HG03025 (cell line): ENCODE data around the gene DENND1B.

Source experiments
- ATAC-seq: cut with Tn5 transposase; IDR thresholded peaks from one replicate; pipeline ENCODE4 v1.9.1; 2021; ENCODE audit warnings: mild to moderate bottlenecking, moderate library complexity; ENCODE audit not compliant: unreplicated experiment, low FRiP score

DENND1B gene

DNA sequence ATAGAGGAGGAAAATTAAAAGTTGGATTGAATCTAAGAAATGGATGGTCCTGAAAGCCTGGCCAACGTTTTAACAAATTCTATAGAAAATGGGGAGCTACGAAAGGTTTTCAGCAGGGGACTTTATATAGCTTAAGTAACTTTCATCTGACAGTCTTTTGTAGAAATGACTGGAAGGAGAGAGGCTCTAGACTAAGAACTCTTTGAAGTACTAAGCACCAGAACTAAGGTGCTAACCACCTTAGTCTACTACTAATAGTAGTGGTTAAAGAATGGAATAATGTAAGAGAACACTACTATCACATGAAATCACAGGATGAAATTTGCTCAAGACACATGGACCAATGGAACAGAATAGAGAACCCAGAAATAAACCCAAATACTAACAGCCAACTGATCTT lies 126.1 kb downstream of the DENND1B start:
- no peak for ATAC-seq

DNA sequence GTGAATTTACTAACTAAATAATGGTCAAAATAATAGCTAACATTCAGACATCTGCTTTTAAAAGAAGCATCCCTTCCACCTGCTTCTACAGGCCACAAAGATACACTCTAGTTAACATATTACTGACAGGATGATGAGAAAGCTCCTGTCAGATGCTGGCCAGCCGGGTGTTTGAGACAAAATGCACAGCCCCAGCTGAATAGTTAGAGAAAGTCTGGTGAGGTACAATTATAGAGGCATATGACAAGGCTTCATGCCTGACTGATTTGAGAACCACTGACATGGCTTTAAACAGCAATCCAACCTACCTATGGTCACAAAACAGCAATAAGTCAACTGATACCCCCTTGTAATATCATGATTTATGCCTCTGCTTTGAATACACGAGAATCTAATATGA lies 137.0 kb downstream of the DENND1B start:
- no peak for ATAC-seq

DNA sequence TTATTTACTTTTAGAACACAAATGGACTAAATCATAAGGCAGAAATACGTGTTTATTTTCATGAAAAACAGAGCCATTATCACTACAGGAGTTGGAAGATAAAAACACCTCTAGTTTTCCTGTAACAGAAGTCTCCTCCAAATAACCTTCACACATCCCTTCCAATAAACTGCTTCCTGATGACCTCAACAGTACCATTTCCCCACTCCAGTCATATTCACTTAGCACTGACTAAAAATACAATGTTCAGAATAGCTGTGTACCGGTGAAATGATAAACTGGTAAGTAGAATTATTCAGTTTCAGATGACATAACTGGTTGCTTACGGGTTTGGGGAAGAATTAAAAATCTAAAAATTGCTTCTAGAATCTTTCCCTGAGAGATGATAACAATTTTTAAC lies 137.9 kb downstream of the DENND1B start:
- no peak for ATAC-seq

DNA sequence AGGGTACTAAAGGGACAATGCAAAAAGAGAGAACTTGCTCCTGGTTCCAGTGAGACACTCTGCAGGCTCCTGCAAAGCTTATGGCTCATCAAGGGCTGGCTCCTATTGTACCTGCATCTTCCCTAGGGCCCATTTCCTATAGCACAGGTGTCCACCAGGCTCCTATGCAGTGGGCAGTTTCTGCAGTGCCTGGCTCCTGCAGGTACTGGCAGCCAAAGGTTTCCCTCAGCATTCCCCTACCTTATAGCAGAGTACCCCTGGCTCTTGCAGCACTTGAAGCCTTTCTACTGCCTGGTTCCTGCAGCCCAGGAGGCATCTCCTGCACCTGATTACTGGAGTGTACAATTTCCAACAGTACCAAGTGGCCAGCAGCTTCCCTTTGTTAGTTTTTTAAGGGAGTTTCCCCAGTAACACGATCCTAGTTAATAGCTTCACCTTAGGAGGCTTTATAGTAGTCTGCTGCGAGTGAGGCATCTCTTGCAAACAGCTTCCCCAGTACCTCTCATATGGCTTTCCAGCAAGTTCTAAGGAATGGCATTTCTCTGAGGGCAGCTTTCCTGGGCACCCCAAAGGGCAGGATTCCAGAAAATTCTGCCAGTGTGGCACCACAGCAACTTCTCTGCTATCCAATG lies 141.7 kb downstream of the DENND1B start:
- ATAC-seq = no peak

DNA sequence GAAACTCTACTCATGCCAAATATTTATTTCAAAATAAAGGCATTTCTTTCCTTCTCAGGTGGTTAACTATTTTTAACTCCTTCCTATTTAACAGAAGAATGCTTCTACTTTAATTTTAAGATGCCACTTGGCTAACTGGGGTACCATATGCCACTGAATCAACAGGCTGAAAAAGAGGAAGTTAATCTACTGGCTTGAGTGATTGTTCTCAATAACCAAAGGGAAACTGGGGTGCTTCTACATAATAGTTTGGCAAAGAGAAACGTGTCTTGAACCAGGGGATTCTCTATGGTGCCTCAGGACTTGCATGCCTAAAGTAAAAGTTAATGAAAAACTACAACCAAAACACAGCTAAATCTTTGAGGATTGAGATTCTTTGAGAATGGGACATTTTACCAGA lies 142.6 kb downstream of the DENND1B start:
- no peak for ATAC-seq

DNA sequence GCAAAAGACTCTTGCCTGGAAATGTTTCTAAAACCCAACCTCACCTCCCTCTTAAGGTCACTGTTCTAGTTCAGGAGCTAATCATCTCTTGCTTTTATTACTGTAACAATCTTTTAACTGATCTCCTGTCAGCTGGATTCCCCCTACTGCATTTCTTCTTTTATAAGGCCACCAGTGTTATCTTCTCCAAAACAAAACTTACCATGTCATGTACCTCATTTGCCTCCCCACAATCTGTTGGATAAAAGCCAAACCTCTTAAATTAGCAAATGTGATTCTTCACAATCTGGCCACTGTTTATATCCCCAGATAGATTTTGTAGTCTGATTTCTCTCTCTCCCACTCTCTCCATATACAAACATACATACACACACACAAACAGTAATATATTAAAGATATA lies 143.3 kb downstream of the DENND1B start:
- no peak for ATAC-seq

DNA sequence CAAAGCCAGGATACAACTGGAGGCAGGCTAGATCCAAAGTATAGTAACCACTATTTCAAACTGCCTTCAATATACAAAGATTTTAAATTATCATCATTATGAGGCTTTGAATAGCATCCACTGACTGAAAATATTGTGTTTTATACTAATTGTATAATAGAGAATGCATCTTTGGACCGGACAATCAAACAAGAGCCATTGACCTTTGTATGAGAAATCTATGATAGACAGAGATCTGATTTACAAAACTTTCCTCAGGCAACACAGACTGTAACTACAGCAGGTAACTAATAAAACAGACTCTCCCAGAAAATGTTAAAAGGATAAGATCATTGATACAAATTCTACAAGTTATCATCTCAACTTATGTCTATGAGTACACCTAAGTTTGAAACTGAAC lies 152.9 kb downstream of the DENND1B start:
- ATAC-seq = no peak

DNA sequence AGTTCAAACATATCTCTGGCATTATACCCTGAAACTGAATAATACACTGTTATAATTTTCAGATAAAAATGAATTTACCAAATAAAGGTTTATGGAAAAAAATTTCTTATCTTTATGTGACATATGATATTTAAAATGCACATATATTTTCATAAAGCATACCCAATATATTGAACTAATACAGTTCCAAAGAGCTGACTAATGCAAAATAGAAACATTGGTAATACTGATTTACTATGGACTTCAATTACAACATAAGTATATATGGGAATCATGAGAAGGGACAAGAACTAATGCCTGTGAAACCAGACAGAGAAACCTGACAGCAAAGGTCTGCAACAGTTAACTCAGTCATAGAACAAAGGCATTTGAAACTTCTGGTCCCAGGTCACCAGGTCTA lies 153.5 kb downstream of the DENND1B start:
- ATAC-seq = no peak

DNA sequence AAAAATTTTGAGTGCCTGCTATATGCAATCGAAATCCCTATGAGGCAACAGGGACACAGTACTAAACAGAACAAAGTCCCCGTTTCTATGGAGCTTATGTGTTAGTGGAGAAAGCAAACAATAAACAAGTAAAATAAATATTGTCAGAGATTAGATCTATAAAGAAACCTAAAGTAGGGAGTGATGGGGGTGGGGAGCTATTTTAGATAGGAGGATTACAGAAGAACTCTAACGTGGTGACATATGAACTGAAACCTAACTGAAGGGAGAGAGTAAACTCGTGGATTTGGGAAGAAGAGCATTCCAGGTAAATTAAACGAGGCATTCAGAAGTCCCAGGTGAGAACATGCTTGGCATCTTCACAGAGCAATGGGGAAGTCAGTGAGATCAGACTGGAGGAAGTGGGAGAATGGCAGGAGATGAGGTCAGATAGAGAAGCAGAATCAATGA lies 154.5 kb downstream of the DENND1B start:
- no peak for ATAC-seq

DNA sequence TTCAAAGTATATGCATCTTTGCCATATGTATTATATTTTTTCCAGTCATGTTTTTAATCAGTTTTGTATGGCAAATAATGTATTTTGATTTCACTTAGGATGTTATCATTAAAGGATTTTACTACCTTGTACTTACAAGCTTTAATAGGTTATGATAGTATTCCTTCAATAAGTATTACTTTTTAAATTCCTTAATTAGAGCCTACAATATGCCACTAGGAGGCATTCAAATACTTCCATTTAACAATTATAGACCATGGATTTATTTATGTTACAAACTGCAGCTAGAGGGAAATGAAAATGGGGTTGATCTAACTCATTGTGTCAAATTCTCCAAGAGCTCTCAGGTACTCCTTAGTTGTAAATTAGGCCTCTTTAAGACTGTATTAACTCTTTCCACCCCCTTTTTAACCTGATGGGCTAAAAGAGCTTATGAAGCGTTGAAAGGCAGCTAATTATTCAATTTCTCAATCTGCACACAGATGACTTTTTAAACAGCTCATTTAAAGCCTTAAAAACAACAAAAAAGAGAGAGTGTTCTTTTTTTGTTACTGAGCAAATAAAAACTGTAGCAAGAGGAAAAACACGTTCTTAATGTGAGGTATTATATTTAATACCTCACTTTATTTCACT lies 156.2 kb downstream of the DENND1B start:
- no peak for ATAC-seq

DNA sequence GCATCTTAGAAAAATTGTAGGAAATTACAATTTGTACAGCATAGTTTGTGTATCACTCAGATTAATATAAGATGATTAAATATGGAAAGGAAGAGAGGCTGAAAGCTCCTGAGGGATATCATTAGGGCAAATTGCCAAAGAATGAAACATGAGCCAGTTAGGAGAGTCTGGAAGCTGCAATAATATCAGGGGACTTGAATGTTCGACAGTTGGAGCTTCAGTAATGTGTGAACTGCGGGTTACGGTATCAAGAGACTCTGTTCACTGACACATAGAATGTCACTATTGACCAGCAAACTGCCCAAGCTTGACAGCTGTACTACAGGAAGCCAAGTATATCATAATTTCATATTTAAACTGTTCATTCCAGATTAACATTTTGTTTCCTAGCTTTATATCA lies 157.2 kb downstream of the DENND1B start:
- no peak for ATAC-seq

DNA sequence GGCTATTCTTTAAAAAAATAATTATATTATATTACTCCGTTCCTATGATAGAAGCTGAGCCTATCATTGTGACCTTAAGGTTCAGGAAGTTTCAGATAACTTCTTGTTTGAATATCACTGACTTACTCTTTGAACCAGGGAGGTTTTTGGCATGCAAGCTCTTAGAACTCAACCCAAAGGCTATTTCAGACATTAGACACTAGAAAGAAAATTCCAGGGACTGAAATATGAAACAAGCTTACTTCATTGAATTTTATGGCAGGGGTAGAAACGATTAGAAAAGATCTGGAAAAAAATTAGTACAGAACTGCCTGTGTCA lies 159.6 kb downstream of the DENND1B start:
- no peak for ATAC-seq

DNA sequence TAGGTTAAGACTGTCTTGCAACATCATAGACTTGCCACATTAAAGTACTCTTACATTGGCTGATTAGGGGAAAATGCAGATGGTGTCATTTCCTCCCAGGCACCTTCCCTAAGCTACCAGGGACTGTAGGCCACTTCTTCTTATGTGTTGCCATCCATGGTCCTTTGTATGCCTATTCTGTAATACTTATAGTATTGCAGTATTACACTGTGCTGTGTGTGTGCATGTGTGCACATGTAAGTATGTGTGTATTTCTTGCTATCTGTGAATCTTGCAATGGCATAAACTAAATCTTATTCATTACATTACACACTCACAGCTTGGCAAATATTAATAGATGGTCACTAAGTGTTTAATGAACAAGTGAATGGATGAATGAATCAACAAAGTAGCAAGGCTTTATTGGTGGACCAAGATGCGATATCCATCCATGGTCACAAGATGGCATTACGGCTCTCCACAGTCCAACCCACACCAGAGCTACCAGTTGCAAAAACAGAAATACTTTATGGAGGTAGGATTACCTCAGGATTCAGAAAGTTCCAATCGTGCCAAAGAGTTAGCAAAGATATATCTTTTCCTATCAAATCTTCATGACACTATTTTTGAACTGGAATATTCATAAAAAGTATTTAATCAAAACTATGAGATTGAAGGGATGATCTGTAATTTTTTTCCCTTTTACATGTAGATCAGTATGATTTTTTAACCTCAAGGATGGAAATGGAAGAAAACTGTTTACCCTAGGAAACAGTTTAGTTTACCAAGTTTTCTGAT lies 160.2 kb downstream of the DENND1B start:
- ATAC-seq = no peak

DNA sequence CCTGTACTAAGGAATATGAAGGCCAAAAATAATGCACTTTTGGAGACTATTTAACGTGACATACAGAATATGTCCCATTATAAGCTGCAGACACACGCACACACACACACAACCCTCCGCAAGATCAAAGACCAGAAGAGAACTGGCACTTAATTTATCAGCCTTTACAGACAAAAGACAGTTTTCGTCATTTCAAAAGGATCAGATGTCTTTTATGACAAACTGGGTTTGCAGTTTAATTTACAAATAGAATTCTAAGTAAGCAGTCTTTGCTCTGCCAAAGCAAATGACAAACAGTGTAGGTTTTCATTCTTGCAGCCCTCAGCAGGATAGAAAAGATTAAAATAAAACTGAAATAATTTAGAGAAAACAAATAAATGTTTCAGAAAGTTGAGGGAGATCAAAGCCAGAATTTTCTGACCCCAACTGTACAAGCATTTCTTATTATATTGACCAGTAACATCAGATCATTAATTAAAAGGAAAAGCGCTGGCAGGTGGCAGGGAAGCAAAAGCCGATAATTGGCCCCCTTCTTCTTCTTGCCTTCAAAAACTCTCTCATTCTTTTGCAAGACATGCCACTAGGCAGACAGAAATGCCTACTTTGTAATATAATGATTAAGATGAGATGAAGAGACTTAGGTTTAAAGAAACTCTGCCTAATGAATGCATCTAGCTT lies 169.0 kb downstream of the DENND1B start:
- ATAC-seq = no peak

DNA sequence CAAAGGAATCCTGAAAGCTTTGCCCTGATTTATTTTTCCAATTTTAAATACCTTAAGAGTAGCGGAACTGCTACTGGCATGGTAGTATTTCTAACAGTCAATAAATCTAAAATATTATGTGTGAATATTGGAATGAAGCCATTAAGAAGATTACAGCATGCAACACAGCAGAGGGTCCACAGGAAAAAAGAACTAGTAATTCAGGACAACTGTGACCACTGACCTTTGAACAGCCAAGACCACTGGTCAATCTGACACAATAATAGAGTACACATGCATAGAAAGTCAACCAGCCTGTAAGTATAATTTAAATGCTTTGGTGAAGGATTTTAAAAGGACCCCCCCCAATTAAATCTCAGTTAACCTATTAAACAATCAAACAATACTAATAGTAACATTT lies 171.0 kb downstream of the DENND1B start:
- no peak for ATAC-seq

DNA sequence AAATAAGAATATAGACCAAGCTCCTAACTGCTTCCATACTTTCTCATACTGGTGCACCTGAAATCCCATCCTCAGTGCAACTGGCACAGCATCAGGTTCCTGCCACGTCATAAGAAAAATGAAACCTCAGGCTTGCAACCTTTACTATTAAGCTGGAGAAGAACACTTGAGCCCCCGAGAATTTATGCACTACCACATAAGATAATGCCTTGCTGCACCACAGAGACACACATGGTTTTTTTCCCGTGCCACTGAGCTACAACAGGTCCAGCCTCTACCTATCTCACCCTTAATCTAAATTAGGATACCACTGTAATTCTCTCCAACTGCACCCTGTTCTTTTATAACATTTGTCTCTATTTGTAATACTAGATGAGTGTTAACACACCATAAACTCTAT lies 174.5 kb downstream of the DENND1B start:
- no peak for ATAC-seq

DNA sequence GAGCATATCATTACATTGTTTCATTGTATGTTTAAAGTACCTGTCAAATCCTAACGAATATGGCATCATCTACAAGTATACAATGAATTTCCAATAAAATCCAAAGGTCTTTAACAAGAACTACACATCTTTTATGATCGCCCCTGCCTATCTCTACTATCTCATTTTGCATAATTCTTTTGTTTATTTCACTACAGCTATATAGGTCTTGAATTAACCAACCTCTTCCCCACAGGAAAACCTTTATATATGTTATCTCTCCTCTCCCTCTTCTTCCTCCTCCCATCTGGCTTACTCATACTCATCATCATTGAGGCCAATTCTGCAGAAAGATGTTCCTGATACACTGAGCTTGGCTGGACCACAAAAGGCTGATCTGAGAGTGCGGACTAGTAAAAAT lies 175.5 kb downstream of the DENND1B start:
- no peak for ATAC-seq

DNA sequence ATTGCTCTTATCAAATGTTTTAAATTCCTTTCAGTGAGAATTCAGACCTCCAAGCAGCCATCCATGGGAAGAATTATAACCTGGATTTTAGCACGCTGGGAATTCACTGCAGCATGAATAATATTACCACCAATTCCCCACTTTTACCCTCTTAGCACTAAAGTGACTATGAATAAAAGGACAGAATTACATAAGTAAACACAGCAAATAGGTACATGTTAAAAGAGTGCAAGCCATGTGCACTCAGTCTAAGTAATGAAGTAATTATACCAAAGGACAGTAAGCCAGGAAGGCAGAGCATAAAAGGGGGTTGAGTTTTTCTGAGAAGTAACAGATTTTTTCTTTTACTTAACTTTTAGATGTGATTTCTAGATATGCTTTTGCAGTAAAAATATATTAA lies 176.3 kb downstream of the DENND1B start:
- no peak for ATAC-seq

DNA sequence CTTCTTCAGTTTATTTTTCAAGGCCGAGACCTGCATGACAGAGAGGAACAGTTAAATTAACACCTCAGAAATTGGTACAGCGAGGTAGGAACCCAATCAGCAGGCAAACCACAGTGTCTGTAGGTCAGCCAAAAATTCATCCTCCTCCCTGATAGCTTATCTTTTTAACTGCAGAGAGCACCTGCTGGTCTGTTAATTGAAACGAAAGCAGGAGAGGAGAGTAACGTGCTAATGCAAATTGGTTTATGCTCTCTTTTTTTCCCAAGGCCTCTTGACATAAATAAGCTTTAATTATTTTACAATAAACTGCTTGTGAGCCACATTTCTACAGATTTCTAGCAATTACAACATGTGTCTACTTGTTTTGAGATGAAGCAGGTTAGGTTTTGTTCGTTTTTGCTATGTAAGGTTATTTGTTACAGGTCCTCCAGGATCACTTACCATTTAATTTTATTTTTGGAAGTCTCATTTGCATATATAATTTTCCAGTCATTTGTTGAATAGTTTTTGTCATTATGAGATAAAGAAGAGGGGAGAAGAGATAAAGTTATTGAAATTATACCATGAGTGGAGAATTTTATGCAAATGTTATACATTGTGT lies 179.9 kb downstream of the DENND1B start:
- ATAC-seq = no peak

DNA sequence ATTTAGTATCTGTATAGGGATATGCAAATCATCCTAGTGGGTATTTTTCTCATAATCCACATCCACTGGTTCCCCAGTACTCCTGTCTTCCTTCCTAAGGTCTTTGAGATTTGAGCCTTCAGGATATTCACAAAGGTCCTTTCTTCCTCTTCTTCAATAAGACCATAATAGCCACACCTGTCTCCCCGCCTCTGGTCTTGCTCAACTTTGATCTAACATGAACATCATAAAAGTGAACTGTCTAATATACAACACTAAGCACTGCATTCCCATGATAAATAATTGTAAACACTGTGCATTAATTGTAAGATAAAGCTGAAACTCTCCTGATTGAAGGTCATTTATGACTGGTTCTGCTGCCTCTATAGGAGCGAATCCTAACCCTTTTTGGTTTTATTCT lies 184.6 kb downstream of the DENND1B start:
- ATAC-seq = no peak

DNA sequence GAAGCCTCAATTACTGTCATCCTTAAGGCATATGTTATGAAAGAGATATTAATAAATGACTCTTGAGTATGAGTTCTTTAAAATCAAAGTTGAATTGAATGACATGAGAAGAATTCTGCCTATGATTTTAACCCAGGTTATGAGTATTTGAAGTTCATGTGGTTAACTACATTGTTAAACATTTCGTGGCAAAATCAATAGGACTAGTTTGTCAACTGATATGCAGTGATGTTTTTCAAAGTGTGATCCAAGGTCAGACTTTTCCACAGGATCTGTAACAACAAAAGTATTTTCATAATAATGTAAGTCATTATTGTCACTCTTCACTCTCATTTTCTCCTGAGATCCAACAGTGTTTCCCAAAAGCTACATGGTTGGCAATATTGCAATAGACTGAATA lies 189.5 kb downstream of the DENND1B start:
- no peak for ATAC-seq
